AML-193 (cell line): Measurements from ENCODE around the gene APLF.
"Not testable (repeated sequence)": the region's sequence is repeated elsewhere in the genome, so short reads cannot be mapped to it uniquely, and the experiment has no call there.

Source experiments
- DNase-seq, 2 experiments: peaks; one replicate each; lab custom pipeline; 2025; lab: John Stamatoyannopoulos, UW

Gene APLF

GRCh38 chr2:68588589-68588988, 121.2 kb downstream of the APLF start:
- no peak for DNase-seq

DNA sequence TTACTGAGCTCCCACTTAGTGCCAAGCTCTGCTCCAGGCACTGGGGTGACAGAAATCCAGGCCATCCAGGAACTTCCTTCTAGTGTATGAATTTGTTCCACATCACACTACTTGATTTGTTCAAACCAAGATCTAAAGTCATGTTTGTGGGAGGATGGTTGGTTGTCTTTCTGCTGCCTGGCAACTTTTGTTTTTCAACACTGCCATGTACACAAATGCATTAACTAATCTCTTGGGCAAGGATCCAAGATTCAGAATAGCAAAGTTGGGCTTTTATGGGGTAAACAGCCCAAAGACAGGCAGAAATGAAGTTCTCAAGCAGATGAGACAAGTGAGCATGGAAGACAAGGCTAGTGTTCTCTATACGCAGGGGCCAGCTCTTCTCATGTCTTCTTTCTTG, 122.6 kb downstream of the APLF start:
- no peak for DNase-seq

- DNase-seq = no peak
These were observed 123.3 kb downstream of the APLF start for GRCh38 chr2:68590702-68591101.

GRCh38 chr2:68591225-68591624, 123.8 kb downstream of the APLF start:
- DNase-seq = no peak

DNA sequence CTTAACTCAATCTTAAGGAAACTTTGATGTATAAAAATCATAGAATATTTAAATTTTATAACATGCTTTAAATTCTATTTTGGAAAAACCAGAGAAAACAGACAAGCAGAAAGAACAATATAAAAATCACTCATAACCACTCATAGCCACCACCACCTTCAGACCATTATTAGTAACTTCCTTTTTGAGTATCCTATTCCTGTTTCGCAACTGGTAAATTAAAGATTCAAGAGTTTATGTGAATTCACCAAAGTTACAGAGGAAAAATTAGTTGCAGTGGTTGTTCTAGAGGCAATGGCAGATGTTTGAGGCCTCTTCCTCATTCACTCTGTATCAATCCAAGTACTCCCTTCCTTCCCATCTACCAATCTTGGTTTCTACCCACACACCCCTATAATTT, 126.7 kb downstream of the APLF start:
- peak; percentile 24 to 35 for DNase-seq

DNA sequence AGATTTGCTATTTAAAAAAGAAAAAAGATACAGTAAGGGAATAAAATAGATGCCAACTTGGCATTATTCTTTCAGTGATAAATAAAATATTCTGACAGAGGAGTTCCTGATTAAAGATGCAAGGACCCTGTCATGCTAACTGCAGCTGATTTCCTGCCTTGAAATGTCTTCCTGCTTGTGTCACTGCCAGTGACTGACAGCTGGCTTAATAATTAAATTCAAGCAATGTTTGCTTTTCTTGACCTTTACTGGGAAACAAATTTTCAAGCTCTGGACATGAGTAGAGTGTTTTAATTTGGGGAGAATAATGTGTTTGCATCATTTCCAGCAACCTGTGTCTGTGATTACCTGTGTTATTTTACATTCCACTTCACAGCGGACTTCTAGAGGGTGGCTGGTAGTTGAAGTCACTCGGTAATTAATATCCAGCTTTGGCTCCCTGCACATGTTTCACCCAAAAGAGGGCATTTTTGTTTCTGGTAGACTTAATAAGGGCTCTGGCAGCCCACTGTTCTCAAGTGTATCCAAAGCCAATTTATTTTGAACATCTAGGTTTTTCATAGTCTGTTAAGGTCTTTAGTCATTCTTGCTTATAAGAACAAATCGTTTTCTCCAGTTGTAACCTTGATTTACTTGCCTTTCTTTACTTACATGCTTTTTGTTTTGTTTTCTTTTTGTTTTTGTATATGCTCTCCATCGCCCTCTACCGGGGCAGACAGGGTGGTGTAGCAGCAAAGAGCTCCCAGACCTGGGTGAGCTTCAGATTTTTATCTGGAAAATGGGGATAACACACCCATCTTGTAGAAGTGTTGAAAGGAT, 127.5 kb downstream of the APLF start:
- DNase-seq = peak; percentile 42 to 45

GRCh38 chr2:68595493-68595785, 128.1 kb downstream of the APLF start:
- DNase-seq = not testable (repeated sequence)

DNA sequence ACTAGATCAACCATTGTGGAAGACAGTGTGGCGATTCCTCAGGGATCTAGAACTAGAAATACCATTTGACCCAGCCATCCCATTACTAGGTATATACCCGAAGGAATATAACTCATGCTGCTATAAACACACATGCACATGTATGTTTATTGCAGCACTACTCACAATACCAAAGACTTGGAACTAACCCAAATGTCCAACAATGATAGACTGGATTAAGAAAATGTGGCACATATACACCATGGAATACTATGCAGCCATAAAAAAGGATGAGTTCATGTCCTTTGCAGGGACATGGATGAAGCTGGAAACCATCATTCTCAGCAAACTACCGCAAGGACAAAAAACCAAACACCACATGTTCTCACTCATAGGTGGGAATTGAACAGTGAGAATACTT, 133.1 kb downstream of the APLF start:
- DNase-seq = not testable (repeated sequence)

- DNase-seq = no peak
These were observed 135.7 kb downstream of the APLF start for GRCh38 chr2:68603059-68603458.

GRCh38 chr2:68604077-68604476, 136.7 kb downstream of the APLF start:
- DNase-seq = no peak

GRCh38 chr2:68605939-68606338, 138.6 kb downstream of the APLF start:
- no peak for DNase-seq

GRCh38 chr2:68606759-68607158, 139.4 kb downstream of the APLF start:
- no peak for DNase-seq

DNA sequence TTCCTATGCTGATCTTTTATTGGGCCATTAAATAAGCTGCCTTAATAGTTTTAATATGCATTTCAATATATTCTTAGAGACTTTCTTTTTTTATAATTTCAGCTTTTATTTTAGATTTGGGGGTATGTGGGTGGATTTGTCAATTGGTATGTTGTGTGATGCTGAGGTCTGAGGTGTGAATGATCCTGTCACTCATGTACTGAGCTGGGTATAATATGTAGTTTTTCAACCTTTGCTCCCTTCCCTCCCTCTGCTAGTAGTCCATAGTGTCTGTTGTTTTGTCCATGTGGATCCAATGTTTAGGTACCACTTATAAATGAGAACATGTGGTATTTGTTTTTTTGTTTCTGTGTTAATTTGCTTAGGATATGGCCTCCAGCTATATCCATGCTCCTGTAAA, 140.5 kb downstream of the APLF start:
- DNase-seq = no peak

GRCh38 chr2:68612765-68613519, 145.6 kb downstream of the APLF start:
- DNase-seq = no peak

DNA sequence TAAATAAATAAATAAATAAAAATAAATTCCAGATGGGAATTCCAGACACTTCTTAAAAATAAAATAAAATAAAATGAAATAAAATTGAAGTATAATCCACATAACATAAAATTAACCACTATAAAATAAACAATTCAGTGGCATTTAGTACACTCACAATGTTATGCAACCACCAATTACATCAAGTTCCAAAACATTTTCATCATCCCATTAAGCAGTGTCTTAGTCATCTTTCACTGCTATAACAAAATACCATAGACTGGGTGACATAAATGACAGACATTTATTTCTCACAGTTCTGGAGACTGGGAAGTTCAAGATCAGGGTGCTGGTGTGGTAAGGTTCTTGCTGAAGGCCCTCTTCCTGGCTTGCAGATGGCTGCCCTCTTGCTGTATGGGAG, 153.4 kb downstream of the APLF start:
- DNase-seq = no peak

- DNase-seq = no peak
These were observed 156.4 kb downstream of the APLF start for GRCh38 chr2:68623820-68624219.

- DNase-seq = no peak
These were observed 160.2 kb downstream of the APLF start for GRCh38 chr2:68627615-68628014.
